Diencephalon (tissue), 1 donor: ENCODE measurements around the gene ZYG11A. TPM values are rescaled to one million over a fixed set of nuclear protein-coding genes. Genes with fewer than 3 reads are reported as not detected.

Experiments used
- small RNA-seq: library from RNA; depleted of rRNA; stranded (forward); fragments of <200 nt; gene quantifications from one replicate; pipeline ENCODE3, GENCODE V24; 2014
- total RNA-seq: library from RNA; depleted of rRNA; stranded (reverse); fragments of >200 nt; gene quantifications from one replicate; pipeline ENCODE4 v1.2.3, GENCODE V29; 2014

Gene ZYG11A
- total RNA-seq, result 0.92 TPM

GRCh38 chr1:52842643-52843310 lies at the start of gene ZYG11A:
Gene ZYG11A (plus strand): TSS chr1:52842760. CDS start chr1:52842884, 124 bp downstream.

GRCh38 chr1:52927212-52928014 lies 84.9 kb downstream of the ZYG11A start, which contains the start of gene SCP2:
Gene SCP2 (plus strand): TSS chr1:52927276. CDS start chr1:52927397, 121 bp downstream.

Small RNAs within 50 kb of the gene (small RNA-seq; reads per million reads assigned to genes)
- gene AC099677.1 (not detected), gene AC099677.2 (not detected), gene MIR1273F (not detected), gene MIR1273G (not detected), gene MIR5095 (not detected), gene RNU6-969P (not detected)

Other genes with a start within 250 kb of the ZYG11A start
- 27.2 TPM for gene GPX7, start 240.4 kb upstream of the ZYG11A start, total RNA-seq
- 0.69 TPM for gene SHISAL2A, start 209.6 kb upstream of the ZYG11A start, total RNA-seq
- 31.1 TPM for gene COA7, start 144.4 kb upstream of the ZYG11A start, total RNA-seq
- 161 TPM for gene ZYG11B, start 116.3 kb upstream of the ZYG11A start, total RNA-seq
- gene ECHDC2, start 79.0 kb downstream of the ZYG11A start, total RNA-seq, result 12.0 TPM
- 97.6 TPM for gene SCP2, start 84.5 kb downstream of the ZYG11A start, total RNA-seq
- gene PODN, start 219.5 kb downstream of the ZYG11A start, total RNA-seq, result 1.2 TPM